GM13977 (cell line): ENCODE data around the gene SKIDA1.

ENCODE experiments used
- DNase-seq: peaks from one replicate; pipeline ENCODE4 v3.0.0; 2012; ENCODE audit warnings: low spot score
- CTCF ChIP-seq: IDR thresholded peaks from 2 replicates; pipeline ENCODE4 v1.5.1; 2012; ENCODE audit warnings: mild to moderate bottlenecking, control low read depth; ENCODE audit not compliant: insufficient read depth; ENCODE audit errors: extremely low read depth, missing control alignments
- in situ Hi-C: fragments of 300-500 bp; cut with MboI; formaldehyde crosslinking; loops from one replicate; pipeline ENCODE4 v1.12.0; 2022; ENCODE audit warnings: low sequenced_read_pairs, low pct_unique_long_range_greater_than_20kb, mixed read lengths, inconsistent platforms; ENCODE audit not compliant: unreplicated experiment

SKIDA1 gene

DNA sequence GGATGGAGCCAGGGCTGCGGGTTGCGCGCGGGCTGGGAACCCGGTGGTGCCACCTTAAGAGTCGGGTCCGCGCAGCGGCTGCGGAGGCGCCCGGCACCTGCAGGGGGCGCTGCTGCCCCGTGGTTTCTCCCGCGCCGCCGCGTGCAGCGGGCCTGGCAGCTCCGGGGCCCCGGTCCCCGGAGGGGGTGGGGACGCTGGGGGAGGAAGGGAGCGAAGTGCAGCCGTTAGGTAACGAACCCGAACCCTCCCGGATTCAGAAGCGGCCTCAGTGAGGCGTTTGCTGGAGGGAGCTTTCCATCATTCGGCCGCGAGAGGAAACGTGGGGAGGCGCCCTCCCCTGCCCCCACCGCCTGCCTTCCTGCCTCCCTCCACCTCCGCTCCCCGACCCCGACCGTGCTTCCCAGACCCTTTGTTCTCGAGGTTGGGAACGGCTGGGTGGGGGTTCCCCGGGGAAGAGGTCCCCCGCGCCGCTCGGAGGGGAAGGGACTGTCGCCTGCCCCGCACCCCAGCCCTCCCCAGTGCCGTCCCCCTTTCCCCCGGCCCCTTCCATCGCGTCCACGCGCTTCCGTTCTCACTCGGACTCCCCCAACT, 29.6 kb downstream of the SKIDA1 start:
- DNase-seq, result peak; percentile 96
- in situ Hi-C loops, result loop anchor here (10.0 to 25.0 kb wide), 2 partner anchors 209 to 229 kb away; no protein-coding TSS in a partner anchor
- peak; percentile 99 for TF ChIP-seq CTCF

- peak; percentile 61 for DNase-seq
- no peak for TF ChIP-seq CTCF
- in situ Hi-C loops, result loop anchor here (10.0 to 25.0 kb wide), 2 partner anchors 208 to 230 kb away; no protein-coding TSS in a partner anchor
Measured at GRCh38 chr10:21495002-21495751, 30.3 kb downstream of the SKIDA1 start.

DNA sequence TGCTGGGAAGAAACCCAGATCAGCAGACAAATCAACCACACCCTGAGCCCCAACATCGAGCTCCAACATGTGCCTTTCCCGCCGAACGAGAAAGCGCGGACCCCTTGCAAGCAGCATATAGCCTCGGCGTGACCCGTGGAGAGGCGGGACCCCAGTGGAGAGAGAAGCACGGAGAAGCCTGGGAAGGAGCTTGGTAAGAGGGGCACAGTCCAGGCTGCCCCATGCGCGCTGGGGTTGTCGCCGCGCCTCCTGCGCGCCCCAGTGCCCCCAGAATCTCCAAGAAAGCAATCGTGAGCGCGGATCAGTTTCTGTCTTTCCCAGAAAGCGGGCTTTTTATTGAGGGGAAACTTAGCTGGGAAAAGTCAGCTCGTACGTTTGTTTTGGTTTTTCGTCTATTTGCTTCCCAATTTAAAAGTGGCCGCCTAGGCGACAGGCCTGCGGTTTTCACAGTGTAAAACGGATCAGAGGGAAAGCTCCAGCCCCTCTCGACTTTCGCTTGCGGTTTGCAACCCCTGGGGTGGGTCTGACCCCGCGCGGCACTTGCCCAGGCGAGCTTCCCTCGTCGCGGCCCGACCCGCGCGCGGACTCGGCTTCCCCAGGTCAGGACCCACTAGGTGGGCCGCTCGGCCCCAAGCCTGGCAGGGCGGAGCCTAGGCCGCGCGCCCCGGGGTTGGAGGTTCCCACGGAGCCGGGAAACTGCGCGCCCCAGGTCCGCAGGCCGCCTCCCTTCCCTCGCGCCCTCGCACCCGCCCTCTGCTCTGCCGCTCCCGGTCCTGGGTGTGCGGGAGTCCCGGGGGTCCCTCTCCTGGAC, 31.1 kb downstream of the SKIDA1 start:
- peak; percentile 60 for DNase-seq

DNA sequence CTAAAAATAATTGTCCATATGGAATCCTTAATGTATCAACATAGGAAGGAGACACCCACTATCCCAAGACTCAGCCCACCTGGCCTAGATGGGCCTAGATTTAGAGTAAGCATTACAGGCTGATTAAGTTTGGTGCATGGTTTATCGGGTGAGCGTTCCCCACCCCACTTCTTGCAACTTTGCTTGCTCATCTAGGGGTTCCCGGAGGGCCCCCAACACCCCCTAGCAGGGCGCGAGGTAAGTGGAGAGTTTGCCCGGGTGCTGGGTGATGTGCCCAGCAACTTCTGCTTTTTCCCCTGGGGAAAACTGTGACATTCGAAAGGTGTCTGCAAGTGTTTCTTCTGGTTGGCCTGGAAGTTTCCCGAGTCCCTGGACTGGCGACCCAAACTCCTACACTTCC, 31.7 kb downstream of the SKIDA1 start:
- in situ Hi-C loops, result loop anchor here (10.0 to 25.0 kb wide), 2 partner anchors 206 to 231 kb away; no protein-coding TSS in a partner anchor
- no peak for DNase-seq
- TF ChIP-seq CTCF, result no peak

More for the DNA sequence above, 31.1 kb downstream of the SKIDA1 start:
- in situ Hi-C loops, result loop anchor here (10.0 to 25.0 kb wide), 2 partner anchors 207 to 230 kb away; no protein-coding TSS in a partner anchor
- TF ChIP-seq CTCF, result no peak

- in situ Hi-C loops, result loop anchor here (10.0 to 25.0 kb wide), 2 partner anchors 205 to 232 kb away; no protein-coding TSS in a partner anchor
- TF ChIP-seq CTCF, result no peak
- no peak for DNase-seq
Measured at GRCh38 chr10:21492421-21492820, 33.1 kb downstream of the SKIDA1 start.

- in situ Hi-C loops, result loop anchor here (10.0 to 25.0 kb wide), 2 partner anchors 203 to 234 kb away; no protein-coding TSS in a partner anchor
- DNase-seq, result no peak
- no peak for TF ChIP-seq CTCF
Measured at GRCh38 chr10:21490711-21491105, 34.8 kb downstream of the SKIDA1 start.
